Activated B cell treated with CpG ODN at 0.5 μM for 24 hours (primary cell): ENCODE measurements around the gene S100PBP. TPM values are rescaled to one million over a fixed set of nuclear protein-coding genes. Genes with fewer than 3 reads are reported as not detected.

Experiments
- ATAC-seq: fragments of 200-7000 bp; cut with Tn5 transposase; one replicate; pipeline ENCODE4 v1.10.0; 2021; ENCODE audit warnings: low read depth, mild to moderate bottlenecking, moderate library complexity
- CTCF ChIA-PET: fragments of 350-600 bp; sonication (Branson Sonifier 250); formaldehyde crosslinking; loops from one replicate; lab custom pipeline; 2021; ENCODE audit warnings: antibody characterized with exemption; lab: Charles Lee
- POLR2A ChIA-PET: fragments of 350-600 bp; sonication (Branson Sonifier 250); formaldehyde crosslinking; loops from one replicate; lab custom pipeline; 2021; ENCODE audit warnings: antibody characterized with exemption; lab: Charles Lee
- DNase-seq: peaks from one replicate; pipeline ENCODE4 v3.0.0; 2022
- H3K27ac Mint-ChIP-seq: one replicate; pipeline ENCODE4 v1.8.0; 2020; ENCODE audit warnings: mixed read lengths
- H3K27me3 Mint-ChIP-seq: one replicate; pipeline ENCODE4 v1.8.0; 2021; ENCODE audit warnings: mixed read lengths
- H3K36me3 Mint-ChIP-seq: one replicate; pipeline ENCODE4 v1.8.0; 2021; ENCODE audit warnings: low read depth, mixed read lengths
- H3K4me1 Mint-ChIP-seq: one replicate; pipeline ENCODE4 v1.8.0; 2021; ENCODE audit warnings: mixed read lengths
- H3K4me3 Mint-ChIP-seq: one replicate; pipeline ENCODE4 v1.8.0; 2020; ENCODE audit warnings: mild to moderate bottlenecking, mixed read lengths
- H3K9me3 Mint-ChIP-seq: one replicate; pipeline ENCODE4 v1.8.0; 2020; ENCODE audit warnings: mixed read lengths
- intact Hi-C: fragments of 100-400 bp; cut with micrococcal nuclease; formaldehyde crosslinking; loops from one replicate; pipeline ENCODE4 v1.15.1; 2024
- total RNA-seq: library from RNA; stranded (reverse); gene quantifications from 2 replicates; pipeline ENCODE4 v1.2.3, GENCODE V29; 2022
- TF ChIP-seq, protein P1 (sequence below): fragments of 200-600 bp; IDR thresholded peaks from one replicate; pipeline ENCODE4 v1.8.0; 2022; ENCODE audit warnings: antibody characterized with exemption, mild to moderate bottlenecking

Gene S100PBP
- total RNA-seq, 1 donor from 2014 or later, result 50.5 TPM

DNA sequence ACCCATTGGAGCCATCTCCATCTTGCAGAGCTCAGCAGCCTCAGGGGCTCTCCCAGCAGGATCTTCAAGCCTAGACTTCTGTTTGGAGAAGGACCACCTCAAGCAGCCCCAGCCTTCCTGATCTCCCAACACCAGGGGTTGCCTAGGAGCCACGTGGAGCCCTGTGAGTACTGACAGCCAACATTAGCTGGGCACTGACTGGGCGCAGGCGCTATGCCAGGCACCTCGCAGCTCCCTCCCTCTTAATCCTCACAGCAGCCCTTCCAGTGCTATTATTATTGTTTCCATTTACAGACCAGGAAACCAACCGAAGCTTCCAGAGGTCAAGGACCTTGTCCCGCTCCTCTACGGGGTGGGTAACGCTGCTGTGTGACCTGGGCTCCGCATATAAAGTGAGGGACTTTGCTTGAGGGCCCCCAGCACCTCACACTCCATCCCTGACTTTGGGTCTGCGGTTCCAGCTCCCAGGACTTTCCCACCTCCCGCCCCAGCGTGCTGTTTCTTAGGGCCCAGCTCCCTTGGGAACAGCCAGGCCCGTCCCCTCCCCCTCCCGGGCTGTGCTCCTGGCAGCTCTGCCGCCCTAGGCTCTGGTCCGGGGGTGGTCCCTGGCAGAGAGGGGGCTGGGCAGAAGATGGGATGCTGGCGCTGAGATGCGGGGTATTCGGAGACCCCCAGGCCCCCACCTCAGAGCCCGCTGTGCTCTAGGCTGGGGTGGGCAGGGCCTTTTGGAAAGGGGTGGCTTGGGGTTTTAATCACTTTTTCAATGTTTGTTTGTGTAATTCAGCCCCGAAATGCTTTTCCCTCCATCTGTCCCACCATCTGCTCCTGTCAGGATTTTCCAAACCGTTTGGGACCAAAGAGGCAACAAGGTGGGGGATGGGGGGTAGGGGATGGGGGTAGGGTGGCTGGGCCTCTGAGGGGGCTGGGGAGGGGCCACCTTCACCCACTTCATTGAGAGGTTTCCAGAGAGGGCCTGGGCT, 64.7 kb downstream of the S100PBP start:
- ChIA-PET POLR2A (no interaction called here), CTCF (no interaction called here)
- Mint-ChIP-seq H3K36me3 (no peaks in the 10 kb centered on the region), H3K4me3 (no peak overlapping the region), H3K9me3 (no peaks in the 10 kb centered on the region), H3K27me3 (peaks cover 38% of the 10 kb centered on the region), H3K4me1 (peaks cover 8% of the 10 kb centered on the region), H3K27ac (no peak overlapping the region)
- intact Hi-C loops, result no loop called here
- no peak for DNase-seq
- no peak for ATAC-seq
- TF ChIP-seq, protein P1, sequence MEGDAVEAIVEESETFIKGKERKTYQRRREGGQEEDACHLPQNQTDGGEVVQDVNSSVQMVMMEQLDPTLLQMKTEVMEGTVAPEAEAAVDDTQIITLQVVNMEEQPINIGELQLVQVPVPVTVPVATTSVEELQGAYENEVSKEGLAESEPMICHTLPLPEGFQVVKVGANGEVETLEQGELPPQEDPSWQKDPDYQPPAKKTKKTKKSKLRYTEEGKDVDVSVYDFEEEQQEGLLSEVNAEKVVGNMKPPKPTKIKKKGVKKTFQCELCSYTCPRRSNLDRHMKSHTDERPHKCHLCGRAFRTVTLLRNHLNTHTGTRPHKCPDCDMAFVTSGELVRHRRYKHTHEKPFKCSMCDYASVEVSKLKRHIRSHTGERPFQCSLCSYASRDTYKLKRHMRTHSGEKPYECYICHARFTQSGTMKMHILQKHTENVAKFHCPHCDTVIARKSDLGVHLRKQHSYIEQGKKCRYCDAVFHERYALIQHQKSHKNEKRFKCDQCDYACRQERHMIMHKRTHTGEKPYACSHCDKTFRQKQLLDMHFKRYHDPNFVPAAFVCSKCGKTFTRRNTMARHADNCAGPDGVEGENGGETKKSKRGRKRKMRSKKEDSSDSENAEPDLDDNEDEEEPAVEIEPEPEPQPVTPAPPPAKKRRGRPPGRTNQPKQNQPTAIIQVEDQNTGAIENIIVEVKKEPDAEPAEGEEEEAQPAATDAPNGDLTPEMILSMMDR, result no peak

DNA sequence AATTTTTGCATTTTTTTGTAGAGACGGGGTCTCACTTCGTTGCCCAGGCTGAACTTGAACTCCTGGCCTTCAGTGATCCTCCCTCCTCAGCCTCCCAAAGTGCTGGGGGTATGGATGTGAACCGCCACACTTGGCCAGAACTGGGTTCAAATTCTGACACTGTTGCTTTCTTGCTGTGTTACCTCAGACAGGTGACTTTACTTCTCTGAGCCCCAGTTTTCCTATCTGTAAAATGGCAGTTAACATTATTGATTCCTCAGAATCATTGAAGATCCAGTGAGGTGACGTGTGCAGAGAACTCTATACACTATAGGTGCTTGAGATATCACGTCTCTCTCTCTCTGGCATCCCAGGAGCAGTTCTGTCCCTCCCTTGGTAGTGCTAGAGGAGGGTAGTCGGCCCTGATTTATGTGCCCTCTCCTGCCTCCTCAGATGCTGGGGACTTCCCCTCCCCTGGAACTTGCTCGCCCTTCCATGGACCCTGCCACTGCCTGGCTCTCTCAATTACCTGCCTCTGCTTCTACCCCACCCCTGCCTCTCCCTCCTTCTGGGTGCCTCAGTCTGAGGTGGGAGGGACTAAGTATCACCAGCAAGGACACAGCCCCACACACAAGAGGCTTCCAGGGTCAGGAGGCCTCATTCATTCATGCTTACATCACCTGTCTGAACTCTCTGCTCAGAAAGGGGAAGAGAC, 66.0 kb downstream of the S100PBP start:
- TF ChIP-seq, protein P1, result no peak
- ChIA-PET POLR2A (no interaction called here), CTCF (no interaction called here)
- intact Hi-C loops, result no loop called here
- no peak for ATAC-seq
- H3K27me3 Mint-ChIP-seq, result peaks cover 41% of the 10 kb centered on the region
- H3K36me3 Mint-ChIP-seq, result no peaks in the 10 kb centered on the region
- no peak overlapping the region for H3K27ac Mint-ChIP-seq
- DNase-seq, result no peak
- H3K4me3 Mint-ChIP-seq, result no peak overlapping the region
- H3K4me1 Mint-ChIP-seq, result peaks cover 8% of the 10 kb centered on the region
- H3K9me3 Mint-ChIP-seq, result no peaks in the 10 kb centered on the region

GRCh38 chr1:32884032-32884372, 66.5 kb downstream of the S100PBP start:
- Mint-ChIP-seq H3K27me3 (peaks cover 45% of the 10 kb centered on the region), H3K4me1 (peaks cover 8% of the 10 kb centered on the region), H3K9me3 (no peaks in the 10 kb centered on the region), H3K4me3 (no peak overlapping the region), H3K27ac (no peak overlapping the region), H3K36me3 (no peaks in the 10 kb centered on the region)
- intact Hi-C loops, result no loop called here
- DNase-seq (no peak), ATAC-seq (no peak)
- CTCF ChIA-PET, result no interaction called here
- TF ChIP-seq, protein P1, result no peak
- POLR2A ChIA-PET, result no interaction called here

DNA sequence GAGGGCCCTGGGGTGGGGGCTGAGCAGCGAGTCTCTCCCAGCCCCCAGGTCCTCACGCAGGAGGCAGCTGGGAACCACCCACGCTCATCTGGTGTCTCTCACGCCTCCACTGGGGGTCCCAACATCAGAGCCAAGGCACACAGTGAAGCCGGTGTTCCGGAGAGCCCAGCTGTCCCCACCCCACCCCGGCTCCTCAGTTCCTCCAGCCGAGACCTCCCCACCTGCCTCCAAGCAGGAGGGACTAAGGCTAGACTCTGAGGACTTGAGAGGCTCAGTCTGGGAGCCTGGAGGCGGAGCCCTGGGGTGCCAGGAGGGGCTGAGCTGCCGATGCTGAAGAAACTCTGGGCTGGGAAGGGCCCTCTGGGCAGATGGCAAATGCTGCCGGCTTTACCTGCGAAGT, 67.3 kb downstream of the S100PBP start:
- TF ChIP-seq, protein P1, result no peak
- Mint-ChIP-seq H3K4me3 (no peak overlapping the region), H3K4me1 (peaks cover 8% of the 10 kb centered on the region), H3K27me3 (peaks cover 51% of the 10 kb centered on the region), H3K9me3 (no peaks in the 10 kb centered on the region), H3K27ac (no peak overlapping the region), H3K36me3 (no peaks in the 10 kb centered on the region)
- ATAC-seq (no peak), DNase-seq (no peak)
- intact Hi-C loops, result no loop called here
- ChIA-PET CTCF (no interaction called here), POLR2A (no interaction called here)

DNA sequence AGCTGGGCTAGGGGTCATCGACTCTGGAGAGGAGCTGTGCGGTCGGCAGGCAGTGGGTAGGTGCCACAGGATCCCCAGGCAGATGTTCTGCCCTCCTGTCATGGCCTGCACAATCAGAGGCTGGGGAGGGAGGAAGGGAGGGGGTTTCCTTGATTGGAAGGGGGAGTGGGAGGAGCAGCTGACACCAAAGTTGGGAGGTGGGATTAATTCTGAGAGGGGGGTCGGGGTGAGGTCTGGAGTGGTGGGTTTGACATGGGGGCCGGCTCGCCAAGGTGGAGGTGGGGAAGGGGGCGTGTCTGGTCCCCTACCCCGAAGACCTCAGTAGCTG, 68.2 kb downstream of the S100PBP start:
- ATAC-seq (no peak), DNase-seq (no peak)
- no peak overlapping the region for H3K27ac Mint-ChIP-seq
- TF ChIP-seq, protein P1, result no peak
- peaks cover 60% of the 10 kb centered on the region for H3K27me3 Mint-ChIP-seq
- no peaks in the 10 kb centered on the region for H3K9me3 Mint-ChIP-seq
- POLR2A ChIA-PET, result no interaction called here
- CTCF ChIA-PET, result interaction anchor here (0.7 kb wide), 1 partner anchor 11 kb away, joined by 3 read pairs; no protein-coding TSS in a partner anchor
- intact Hi-C loops, result no loop called here
- H3K36me3 Mint-ChIP-seq, result no peaks in the 10 kb centered on the region
- no peak overlapping the region for H3K4me3 Mint-ChIP-seq
- H3K4me1 Mint-ChIP-seq, result peaks cover 8% of the 10 kb centered on the region
